ENCODE results near the gene USP3.
A peak's percentile ranks its signal among the peaks of the same experiment; 100 is the strongest.
"Not testable (repeated sequence)": the region's sequence is repeated elsewhere in the genome, so short reads cannot be mapped to it uniquely, and the experiment has no call there.

Gene USP3

GRCh38 chr15:63597038-63597790, 92.8 kb downstream of the USP3 start, which contains the start of gene FBXL22:
TSS of gene FBXL22 (plus strand) at chr15:63597387. CDS start at chr15:63597393, 6 bp downstream.
- peak; percentile 72 for DNase-seq

DNA sequence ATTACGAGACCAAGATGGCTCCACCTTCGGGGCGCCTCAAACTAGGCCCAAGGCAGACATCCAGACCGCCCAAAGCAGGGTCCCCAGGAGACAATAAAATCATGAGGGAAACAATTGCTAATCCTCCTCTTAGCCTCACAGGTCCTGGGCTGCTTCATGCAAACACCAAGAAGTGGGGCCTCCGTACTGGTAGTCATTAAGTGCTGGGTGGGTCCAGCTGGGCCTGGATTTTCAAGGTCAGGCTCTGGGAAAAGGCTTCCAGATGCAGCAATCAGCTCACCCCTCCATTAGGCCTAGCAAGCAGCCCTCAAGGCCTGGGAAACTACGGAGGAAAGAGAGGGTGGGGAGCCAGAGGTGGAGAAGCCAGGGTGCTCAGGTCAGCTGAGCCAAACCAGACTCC, 93.4 kb downstream of the USP3 start:
- DNase-seq, result no peak

DNA sequence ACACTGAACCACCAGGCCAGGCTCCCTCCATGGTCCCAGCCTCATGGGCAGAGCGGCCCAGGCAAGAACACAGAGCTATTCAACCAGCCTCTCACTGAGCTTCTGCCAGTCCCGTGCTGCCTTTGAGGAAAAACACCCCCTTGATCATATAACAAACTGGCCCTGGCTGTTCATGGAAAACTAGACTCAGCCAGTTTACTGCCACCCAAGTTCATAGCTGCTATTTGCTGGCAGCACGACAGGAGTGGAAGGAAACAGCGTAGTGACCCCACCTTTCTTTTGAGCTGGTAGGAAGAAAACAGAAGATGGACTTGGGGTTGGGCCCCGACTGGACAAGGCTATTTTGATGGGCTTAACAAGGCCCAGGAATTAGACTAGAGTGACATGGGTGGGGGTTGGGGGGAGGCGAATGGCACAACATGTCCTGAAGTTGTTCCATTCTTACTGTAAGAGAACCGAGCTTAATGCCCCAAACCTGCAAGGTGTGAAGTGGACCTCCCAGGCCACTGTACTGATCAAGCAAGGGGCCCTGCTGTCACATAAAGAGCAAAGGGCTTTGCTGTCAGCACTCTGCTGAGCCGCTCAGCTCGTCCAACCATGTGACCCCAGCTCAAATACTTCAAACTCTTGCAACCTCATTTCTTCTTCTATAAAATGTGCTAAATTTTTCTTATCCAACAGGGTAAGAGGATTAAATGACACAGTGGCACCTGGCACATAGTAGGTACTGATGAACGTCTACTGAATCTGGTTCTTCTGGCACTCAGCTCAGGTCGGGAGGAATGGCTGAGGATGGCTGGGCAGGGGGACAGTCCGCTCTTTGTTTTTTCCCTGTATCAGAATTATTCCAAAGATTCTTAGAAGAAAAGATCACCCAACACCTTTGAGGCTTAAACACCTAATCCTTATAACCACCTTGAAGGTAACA, 94.3 kb downstream of the USP3 start:
- peak; percentile 10 for DNase-seq

GRCh38 chr15:63599401-63600000, 95.1 kb downstream of the USP3 start:
- DNase-seq, result peak; percentile 20

DNA sequence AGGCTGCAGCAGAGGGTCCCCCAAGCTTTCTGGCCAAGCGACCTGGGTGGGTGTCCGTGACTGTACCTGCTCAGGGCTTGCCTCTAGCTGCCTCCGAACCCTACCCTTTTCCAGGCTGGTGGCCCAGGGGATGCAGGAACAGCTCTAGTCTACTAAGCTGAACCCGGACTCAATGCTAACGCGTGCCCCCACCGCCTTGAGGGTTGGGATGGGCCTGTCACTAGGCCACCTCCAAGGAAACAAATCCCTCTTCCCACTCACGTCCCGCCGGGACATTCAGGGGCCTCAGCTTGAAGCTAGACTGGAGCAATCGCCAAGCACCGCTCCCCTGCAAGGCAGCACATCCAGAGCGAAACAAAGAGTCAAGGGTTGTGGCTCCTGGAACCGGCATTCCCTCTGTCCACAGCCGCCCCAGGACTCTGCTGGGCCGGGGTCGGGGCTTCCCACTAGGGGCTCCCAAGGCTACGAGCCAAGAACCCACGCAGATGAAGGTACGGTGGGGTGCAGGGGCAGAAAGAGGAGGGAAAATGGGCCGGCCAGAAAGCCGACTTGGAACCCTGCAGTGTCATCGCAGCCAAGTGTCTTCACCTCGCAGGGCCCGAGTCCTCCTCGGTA, 95.7 kb downstream of the USP3 start:
- DNase-seq, result no peak

GRCh38 chr15:63600616-63601025, 96.2 kb downstream of the USP3 start:
- peak; percentile 90 for DNase-seq

GRCh38 chr15:63601026-63601703, 96.8 kb downstream of the USP3 start:
- peak; percentile 14 for DNase-seq

- no peak for DNase-seq
Observed at GRCh38 chr15:63601704-63602185, 97.4 kb downstream of the USP3 start.

GRCh38 chr15:63602595-63602994, 98.2 kb downstream of the USP3 start:
- DNase-seq, result no peak

DNA sequence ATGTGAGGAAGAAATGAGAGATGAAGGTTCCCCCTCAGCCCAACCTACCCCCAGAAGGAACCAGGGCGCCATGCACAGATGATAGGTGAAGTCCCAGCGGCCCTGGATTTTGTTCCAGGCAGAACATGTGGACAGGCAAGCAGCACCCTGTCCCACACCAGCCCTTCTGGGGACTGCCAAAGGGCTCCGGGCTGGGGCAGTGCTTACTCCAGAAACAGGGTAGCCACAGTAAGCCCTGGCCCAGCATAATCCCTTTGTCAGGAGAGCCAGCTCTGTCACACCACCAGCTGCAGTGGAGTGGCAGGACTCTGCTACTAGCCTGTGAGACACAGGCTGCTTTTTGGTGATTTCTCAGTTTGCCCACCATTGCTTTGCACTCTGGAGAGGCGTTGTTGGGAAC, 99.1 kb downstream of the USP3 start:
- DNase-seq, result no peak

- no peak for DNase-seq
Observed at GRCh38 chr15:63604281-63604680, 99.9 kb downstream of the USP3 start.

- DNase-seq, result no peak
Observed at GRCh38 chr15:63605036-63605435, 100.6 kb downstream of the USP3 start.

GRCh38 chr15:63605816-63606215, 101.4 kb downstream of the USP3 start:
- DNase-seq, result no peak

- no peak for DNase-seq
Observed at GRCh38 chr15:63606308-63606707, 101.9 kb downstream of the USP3 start.

- no peak for DNase-seq
Observed at GRCh38 chr15:63608989-63609388, 104.6 kb downstream of the USP3 start.

GRCh38 chr15:63609448-63609847, 105.1 kb downstream of the USP3 start:
- DNase-seq, result no peak

DNA sequence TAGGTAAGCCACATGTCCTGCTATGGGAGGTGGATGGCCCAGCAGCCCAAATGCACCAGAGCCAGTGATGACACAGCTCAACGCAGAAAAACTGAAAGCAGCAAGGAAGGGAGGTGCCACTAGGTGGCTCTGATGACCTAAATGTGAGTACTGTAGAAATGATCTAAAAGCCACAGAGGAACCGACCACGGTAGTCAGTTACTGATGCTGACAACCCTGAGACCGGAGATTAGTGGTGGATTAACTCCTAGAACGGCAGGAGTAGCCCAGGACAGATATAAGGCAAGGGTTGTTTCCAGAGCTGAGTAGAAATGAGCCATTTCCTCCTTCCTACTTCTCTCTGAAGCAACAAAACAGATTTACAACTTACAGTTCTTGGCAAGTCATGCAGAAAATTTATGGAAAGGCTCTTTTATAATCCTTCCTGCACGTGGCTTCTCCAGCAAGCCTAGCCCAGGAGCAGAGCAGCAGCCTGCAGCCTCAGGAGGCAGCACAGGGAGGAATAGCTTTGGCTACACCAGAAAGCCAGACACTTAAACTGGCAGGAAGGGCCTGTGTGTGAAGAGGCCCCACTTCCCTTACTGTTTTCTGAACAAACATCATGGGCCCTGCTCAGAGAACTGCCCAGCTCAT, 105.9 kb downstream of the USP3 start:
- DNase-seq, result peak; percentile 80

DNA sequence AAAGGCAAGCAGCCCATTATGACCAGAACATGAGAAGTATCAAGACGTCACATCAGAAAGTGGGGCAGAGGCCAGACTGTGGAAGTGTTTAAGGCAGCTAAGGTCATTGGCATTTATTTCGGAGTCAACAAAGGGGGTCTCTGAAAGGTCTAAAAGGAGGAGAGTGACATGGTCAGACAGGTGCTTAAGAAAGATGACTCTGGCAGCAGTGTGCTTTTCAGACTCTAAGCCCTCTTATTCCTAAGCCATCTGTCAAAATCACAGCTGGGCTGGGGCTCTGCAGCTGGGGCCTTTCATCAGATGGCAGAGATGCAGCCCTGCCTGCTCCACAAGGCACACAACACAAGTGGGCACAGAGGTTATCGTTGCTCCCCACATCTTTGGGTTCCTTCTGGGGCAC, 106.8 kb downstream of the USP3 start:
- DNase-seq, result no peak

- no peak for DNase-seq
Observed at GRCh38 chr15:63612300-63612699, 107.9 kb downstream of the USP3 start.

- DNase-seq, result no peak
Observed at GRCh38 chr15:63615935-63616334, 111.5 kb downstream of the USP3 start.

DNA sequence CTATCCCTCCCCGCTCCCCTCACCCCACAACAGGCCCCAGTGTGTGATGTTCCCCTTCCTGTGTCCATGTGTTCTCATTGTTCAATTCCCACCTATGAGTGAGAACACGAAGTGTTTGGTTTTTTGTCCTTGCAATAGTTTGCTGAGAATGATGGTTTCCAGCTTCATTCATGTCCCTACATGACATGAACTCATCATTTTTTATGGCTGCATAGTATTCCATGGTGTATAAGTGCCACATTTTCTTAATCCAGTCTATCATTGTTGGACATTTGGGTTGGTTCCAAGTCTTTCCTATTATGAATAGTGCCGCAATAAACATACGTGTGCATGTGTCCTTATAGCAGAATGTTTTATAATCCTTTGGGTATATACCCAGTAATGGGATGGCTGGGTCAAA, 112.8 kb downstream of the USP3 start:
- not testable (repeated sequence) for DNase-seq

DNA sequence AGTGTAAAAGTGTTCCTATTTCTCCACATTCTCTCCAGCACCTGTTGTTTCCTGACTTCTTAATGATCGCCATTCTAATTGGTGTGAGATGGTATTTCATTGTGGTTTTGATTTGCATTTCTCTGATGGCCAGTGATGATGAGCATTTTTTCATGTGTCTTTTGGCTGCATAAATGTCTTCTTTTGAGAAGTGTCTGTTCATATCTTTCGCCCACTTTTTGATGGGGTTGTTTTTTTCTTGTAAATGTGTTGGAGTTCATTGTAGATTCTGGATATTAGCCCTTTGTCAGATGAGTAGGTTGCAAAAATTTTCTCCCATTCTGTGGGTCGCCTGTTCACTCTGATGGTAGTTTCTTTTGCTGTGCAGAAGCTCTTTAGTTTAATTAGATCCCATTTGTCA, 113.2 kb downstream of the USP3 start:
- DNase-seq, result not testable (repeated sequence)
